Gastrocnemius medialis (tissue), 4 donors: ENCODE data around the gene COL25A1.

Experiments used
- CTCF ChIP-seq, 5 experiments: fragments of 450-650 bp in 3 of 5; fragments of 200-600 bp in 2 of 5; sonication (generic) in 2 of 5; IDR thresholded peaks in 4 of 5; conservative IDR thresholded peaks in 1 of 5; 1 replicate in 4 of 5; 2 replicates in 1 of 5; pipeline ENCODE4 v1.5.1; 2016 to 2019; ENCODE audit warnings: antibody characterized with exemption in 5 of 5, mild to moderate bottlenecking in 3 of 5, moderate library complexity in 3 of 5
- POLR2A ChIP-seq, 2 donors: fragments of 450-650 bp; IDR thresholded peaks; one replicate each; pipeline ENCODE4 v1.6.1; 2017; ENCODE audit warnings: antibody characterized with exemption in 2 of 2, mild to moderate bottlenecking in 2 of 2, moderate library complexity in 2 of 2

- TF ChIP-seq POLR2A (IDR thresholded peaks at IDR 0.05) (no peak), CTCF (IDR thresholded peaks at IDR 0.05 in 4 of 5, conservative IDR thresholded peaks at IDR 0.05 in 1 of 5) (no peak)
Observed at GRCh38 chr4:108922191-108922590, 380.3 kb downstream of the COL25A1 start.
